Prostate gland (tissue), 1 donor: ENCODE data around the gene NUP133.

Experiments used
- POLR2A ChIP-seq: fragments of 450-650 bp; IDR thresholded peaks from one replicate; pipeline ENCODE4 v1.6.1; 2016; ENCODE audit warnings: antibody characterized with exemption, mild to moderate bottlenecking
- POLR2AphosphoS5 ChIP-seq: sonication (generic); formaldehyde crosslinking; IDR thresholded peaks from one replicate; pipeline ENCODE4 v1.6.1; 2017; ENCODE audit warnings: antibody characterized with exemption

DNA sequence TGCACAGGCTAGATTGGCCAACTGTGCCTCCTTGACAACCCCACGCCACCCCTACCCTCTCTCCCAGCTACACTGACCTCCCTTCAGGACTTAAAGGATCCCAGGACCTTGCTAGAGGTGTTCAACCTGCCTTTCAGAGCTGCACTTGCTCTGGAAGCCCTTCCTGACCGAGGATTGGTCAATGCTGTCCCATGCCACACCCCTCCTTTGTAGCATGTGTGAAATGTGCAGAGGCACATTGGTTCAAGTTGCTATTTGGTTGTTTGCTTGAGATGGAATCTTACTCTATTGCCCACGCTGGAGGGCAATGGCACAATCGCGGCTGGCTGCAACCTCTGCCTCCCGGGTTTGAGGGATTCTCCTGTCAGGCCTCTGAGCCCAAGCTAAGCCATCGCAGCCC lies 96.1 kb downstream of the NUP133 start:
- TF ChIP-seq POLR2A = no peak
- no peak for TF ChIP-seq POLR2AphosphoS5
